ENCODE results near the gene COPB1.

The COPB1 gene

DNA sequence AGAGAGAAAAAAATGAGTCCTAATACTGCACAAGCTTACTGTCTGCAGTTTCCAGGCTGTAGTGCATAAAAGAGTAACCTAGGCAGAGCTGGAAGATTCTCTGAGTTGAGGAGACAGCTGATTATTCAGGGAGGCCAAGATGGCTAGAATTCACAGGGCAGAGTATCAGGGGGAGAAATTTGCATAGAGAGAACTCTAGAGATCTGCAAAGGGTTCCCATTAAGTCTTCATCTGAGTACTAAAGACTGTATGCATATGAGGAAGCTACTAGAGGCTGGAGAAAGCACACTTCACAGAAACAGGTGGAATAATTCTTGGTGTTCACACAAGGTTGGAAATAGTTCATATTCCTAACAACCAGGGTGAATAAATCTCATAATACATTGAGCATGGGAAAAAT, 74.0 kb downstream of the COPB1 start:
- Mint-ChIP-seq H3K27me3 (no peaks in the 10 kb centered on the region), H3K36me3 (ENCODE audit: low read depth) (no peaks in the 10 kb centered on the region), H3K27ac (no peak overlapping the region), H3K9me3 (peaks cover 6% of the 10 kb centered on the region), H3K4me1 (ENCODE audit: low read depth) (no peaks in the 10 kb centered on the region), H3K4me3 (no peak overlapping the region)
- DNase-seq: no peak

DNA sequence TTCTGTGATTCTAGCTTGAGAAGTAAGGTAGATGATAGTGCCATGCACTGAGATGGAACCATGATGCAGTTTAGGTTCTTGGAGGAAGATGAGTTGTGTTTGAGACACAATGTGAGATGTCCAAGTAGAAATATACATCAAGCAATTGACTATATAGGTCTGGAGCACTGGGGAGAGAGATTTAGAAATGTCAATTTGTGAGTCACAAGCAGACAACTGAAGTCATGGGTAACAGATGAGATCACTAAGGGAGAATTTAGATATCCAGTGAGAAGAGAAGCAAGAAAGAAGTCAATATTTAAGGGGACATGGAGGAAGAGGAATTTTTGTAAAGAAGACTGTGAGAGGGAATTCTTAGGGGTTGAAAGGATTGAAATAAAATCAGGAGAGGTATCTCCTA, 75.5 kb downstream of the COPB1 start:
- Mint-ChIP-seq H3K27ac (no peak overlapping the region), H3K4me3 (no peak overlapping the region), H3K27me3 (no peaks in the 10 kb centered on the region), H3K36me3 (ENCODE audit: low read depth) (no peaks in the 10 kb centered on the region), H3K9me3 (no peaks in the 10 kb centered on the region), H3K4me1 (ENCODE audit: low read depth) (no peaks in the 10 kb centered on the region)
- no peak for DNase-seq

DNA sequence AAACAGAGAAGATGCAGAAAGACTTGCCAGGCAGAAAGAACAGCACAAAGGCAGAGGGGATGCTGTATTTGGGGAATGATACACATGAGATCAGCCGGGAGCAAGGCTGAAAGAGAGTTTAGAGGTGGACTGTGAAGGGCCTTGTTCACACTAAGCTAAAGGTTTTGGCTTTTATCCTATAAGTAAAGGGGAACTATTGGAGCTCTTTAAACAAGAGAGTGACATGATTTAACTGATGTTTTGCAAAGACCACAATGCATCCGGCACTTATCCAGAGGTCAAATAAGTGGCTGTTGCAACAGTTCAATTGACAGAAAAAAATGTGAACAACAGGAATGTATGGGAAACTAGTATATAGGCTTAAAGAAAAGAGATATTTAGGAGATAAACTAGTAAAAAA, 76.0 kb downstream of the COPB1 start:
- DNase-seq: no peak

GRCh38 chr11:14422814-14423182, 76.8 kb downstream of the COPB1 start:
- Mint-ChIP-seq H3K4me1 (ENCODE audit: low read depth) (no peaks in the 10 kb centered on the region), H3K27ac (no peak overlapping the region), H3K9me3 (no peaks in the 10 kb centered on the region), H3K4me3 (no peak overlapping the region), H3K27me3 (no peaks in the 10 kb centered on the region), H3K36me3 (ENCODE audit: low read depth) (no peaks in the 10 kb centered on the region)
- DNase-seq: no peak

More for the DNA sequence above, 76.0 kb downstream of the COPB1 start:
- Mint-ChIP-seq H3K9me3 (no peaks in the 10 kb centered on the region), H3K36me3 (ENCODE audit: low read depth) (no peaks in the 10 kb centered on the region), H3K4me3 (no peak overlapping the region), H3K27ac (no peak overlapping the region), H3K4me1 (ENCODE audit: low read depth) (no peaks in the 10 kb centered on the region), H3K27me3 (no peaks in the 10 kb centered on the region)

GRCh38 chr11:14422052-14422813, 77.4 kb downstream of the COPB1 start:
- Mint-ChIP-seq H3K4me3 (no peak overlapping the region), H3K27ac (no peak overlapping the region), H3K36me3 (ENCODE audit: low read depth) (no peaks in the 10 kb centered on the region), H3K9me3 (no peaks in the 10 kb centered on the region), H3K27me3 (no peaks in the 10 kb centered on the region), H3K4me1 (ENCODE audit: low read depth) (peaks cover 4% of the 10 kb centered on the region)
- DNase-seq: no peak

DNA sequence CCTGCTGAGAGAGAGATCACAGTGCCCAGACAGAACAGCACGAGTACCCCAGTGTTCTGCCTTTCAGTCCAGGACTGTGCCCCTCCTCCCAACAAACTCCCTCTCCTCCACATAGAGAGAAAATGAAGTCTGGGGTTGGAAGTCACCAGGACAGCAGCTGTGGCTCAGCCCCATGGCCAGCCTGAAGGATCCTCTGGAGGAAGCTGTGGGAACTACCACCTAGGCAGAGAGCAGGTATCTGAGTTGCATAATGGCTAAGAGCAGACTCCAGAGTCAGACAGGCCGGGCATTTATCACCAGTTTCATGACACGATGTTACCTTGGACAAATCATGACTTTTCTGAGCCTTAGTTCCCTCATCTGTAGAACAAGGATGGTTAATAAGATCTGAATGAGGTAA, 79.4 kb downstream of the COPB1 start:
- DNase-seq: no peak
- H3K9me3 Mint-ChIP-seq: no peaks in the 10 kb centered on the region
- no peaks in the 10 kb centered on the region for H3K36me3 Mint-ChIP-seq (ENCODE audit: low read depth)
- H3K27me3 Mint-ChIP-seq: no peaks in the 10 kb centered on the region
- peaks cover 18% of the 10 kb centered on the region for H3K4me1 Mint-ChIP-seq (ENCODE audit: low read depth)
- H3K4me3 Mint-ChIP-seq: no peak overlapping the region
- no peak overlapping the region for H3K27ac Mint-ChIP-seq

DNA sequence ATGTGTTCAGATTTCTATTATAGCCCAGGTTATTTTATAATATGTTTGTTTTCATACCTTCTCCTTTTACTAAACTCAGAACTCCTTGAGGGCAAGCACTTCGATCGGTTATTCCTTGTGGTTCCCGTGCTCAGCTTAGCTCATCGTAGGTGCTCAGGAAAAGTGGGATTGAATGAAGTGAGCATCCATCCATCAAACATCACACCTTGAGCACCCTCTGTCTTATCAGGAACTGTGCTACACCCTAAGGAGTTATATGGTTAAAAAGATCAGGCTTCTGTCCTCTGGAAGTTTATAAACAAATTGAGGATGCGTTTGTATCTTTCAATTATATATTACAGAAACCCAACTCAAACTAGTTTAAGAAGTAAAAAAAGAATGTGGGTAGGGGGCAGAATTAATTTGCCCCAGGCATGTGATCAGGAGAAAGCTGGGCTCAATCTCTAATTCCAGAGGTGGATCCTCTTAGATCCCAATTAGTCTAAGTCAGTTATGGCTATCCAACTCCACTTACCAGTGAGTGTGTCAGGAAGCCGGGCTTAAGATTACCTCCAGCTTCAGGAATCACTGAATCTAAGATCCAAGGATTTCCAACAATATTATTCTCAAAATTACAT, 80.7 kb downstream of the COPB1 start:
- DNase-seq: no peak
- no peaks in the 10 kb centered on the region for H3K9me3 Mint-ChIP-seq
- H3K36me3 Mint-ChIP-seq (ENCODE audit: low read depth): no peaks in the 10 kb centered on the region
- H3K27me3 Mint-ChIP-seq: no peaks in the 10 kb centered on the region
- H3K4me1 Mint-ChIP-seq (ENCODE audit: low read depth): peaks cover 29% of the 10 kb centered on the region
- H3K27ac Mint-ChIP-seq: no peak overlapping the region
- H3K4me3 Mint-ChIP-seq: no peak overlapping the region

DNA sequence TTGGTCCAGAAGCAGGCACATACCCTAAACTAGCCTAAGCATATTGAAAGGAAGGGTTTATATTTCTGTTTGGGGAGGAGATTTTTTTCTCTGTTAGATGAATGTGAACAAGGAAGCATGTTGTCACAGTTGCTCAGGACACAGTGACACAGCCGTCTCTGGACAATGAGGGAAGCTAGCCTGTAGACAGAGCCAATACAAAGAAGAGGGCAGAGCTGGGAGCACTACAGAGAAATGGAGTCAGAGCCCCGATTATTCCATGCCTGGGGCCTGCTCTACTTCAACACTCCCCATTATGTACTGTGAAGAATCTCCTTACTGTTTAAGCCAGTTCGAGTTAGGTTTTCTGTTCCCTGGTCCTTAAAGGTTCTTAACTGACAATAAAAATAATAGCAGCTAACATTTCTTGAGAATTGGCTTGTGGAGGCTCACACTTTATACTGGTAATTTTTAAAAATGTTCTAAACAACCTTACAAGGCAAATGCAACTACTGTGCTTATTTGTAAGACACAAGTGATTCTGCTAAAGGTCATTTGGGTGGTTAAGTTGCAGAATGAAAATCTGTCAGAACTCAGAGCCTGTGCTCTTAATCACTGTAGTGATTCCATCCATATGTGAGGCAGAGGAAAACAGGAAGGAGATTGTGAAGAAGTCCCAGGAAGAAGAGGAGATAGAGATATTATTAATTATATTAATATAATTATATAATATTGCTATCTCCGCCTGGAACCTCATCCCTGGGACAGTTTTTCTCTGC, 81.8 kb downstream of the COPB1 start:
- no peak for DNase-seq
- H3K27ac Mint-ChIP-seq: peak overlapping the region; percentile 9
- H3K9me3 Mint-ChIP-seq: no peaks in the 10 kb centered on the region
- no peak overlapping the region for H3K4me3 Mint-ChIP-seq
- no peaks in the 10 kb centered on the region for H3K36me3 Mint-ChIP-seq (ENCODE audit: low read depth)
- peaks cover 40% of the 10 kb centered on the region for H3K4me1 Mint-ChIP-seq (ENCODE audit: low read depth)
- no peaks in the 10 kb centered on the region for H3K27me3 Mint-ChIP-seq

DNA sequence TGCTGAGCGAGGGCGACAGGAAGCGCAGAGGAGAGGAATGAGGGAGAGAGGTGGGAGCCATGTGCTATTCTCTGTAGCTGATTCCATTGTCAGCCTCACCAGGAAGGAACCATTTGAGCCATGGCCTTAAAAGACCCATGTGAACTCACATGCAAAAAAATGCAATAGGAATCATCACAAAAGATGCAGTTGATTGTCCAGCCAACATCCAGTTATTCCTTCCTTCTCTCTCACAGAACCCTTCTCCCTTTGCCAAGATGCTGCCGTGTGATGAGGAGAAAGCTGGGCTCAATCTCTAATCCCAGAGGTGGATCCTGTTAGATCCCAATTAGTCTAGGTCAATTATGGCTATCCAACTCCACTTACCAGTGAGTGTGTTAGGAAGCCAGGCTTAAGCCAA, 82.4 kb downstream of the COPB1 start:
- Mint-ChIP-seq H3K27me3 (no peaks in the 10 kb centered on the region), H3K36me3 (ENCODE audit: low read depth) (no peaks in the 10 kb centered on the region), H3K4me1 (ENCODE audit: low read depth) (peaks cover 41% of the 10 kb centered on the region), H3K9me3 (no peaks in the 10 kb centered on the region), H3K27ac (no peak overlapping the region), H3K4me3 (no peak overlapping the region)
- DNase-seq: no peak

DNA sequence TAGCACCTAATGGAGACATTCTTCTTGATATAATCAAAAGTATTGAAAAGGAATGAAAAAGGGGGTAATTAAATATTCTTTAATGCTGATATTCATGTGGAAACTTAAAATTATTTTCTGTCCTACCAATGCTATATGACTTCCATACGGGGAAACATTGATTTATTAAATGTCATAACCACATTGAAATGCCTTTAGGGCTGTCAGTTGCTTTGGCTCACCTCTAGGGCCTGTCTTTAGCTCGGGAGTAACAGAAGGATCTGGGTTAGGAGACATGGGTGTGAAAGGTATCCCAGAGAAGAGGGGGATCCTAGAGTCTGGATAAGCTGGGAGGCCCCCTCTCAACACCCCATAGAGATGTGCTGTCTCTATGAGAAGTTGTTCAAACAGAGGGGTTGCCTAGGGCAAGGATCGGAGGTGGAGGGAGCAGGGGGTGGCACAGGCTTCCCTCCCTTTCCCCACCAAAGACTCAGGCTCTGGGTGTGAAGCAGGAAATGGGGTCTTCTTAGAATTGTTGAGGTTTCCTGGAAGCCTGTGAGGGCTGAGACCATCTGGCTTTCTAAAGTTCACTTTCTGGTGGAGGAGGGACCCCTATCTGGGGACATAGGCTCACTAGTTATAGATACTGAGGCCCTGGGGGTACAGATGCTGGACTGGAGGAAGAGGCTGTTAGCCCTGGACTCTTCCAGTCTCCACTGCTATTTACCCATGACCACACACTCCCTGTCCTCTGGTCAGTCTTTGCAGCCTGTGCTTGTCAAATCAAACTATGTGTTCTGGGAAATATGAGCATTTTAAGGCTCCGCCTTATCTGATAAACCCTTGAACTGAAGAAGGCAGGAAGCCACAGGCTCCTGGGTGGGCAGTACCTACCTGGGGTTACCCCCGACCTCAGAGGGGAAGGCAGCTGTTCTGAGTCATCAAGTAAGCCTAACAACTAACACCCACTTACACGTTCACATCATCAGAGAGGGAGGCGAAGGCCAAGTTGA, 84.8 kb downstream of the COPB1 start:
- Mint-ChIP-seq H3K4me1 (ENCODE audit: low read depth) (peaks cover 41% of the 10 kb centered on the region), H3K36me3 (ENCODE audit: low read depth) (no peaks in the 10 kb centered on the region), H3K27ac (peak overlapping the region; percentile 95), H3K4me3 (peak overlapping the region; percentile 58), H3K9me3 (no peaks in the 10 kb centered on the region), H3K27me3 (no peaks in the 10 kb centered on the region)
- DNase-seq: peak; percentile 71

GRCh38 chr11:14413307-14414069, 86.1 kb downstream of the COPB1 start:
- H3K36me3 Mint-ChIP-seq (ENCODE audit: low read depth): no peaks in the 10 kb centered on the region
- H3K4me1 Mint-ChIP-seq (ENCODE audit: low read depth): peaks cover 42% of the 10 kb centered on the region
- no peak for DNase-seq
- no peaks in the 10 kb centered on the region for H3K9me3 Mint-ChIP-seq
- no peaks in the 10 kb centered on the region for H3K27me3 Mint-ChIP-seq
- no peak overlapping the region for H3K4me3 Mint-ChIP-seq
- H3K27ac Mint-ChIP-seq: peak overlapping the region; percentile 61

DNA sequence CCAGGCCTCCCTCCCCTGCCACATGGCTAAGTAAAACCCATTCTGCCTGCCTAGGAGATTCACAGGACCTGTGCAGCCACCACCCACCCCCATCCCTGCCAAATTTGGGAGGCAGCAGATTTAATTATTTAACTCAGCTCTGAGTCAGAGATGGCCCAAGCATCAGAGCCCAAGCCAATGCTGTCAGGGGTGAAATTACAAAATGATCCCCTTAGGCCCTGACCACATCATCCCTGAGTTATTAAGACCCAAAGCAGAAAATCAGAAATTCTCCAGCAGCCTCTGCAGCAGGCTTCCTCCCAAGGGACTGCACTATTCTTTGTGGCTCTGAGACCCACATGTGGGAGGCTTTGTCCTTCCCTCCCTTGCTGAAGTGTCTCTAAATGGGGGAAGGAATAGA, 87.8 kb downstream of the COPB1 start:
- Mint-ChIP-seq H3K9me3 (no peaks in the 10 kb centered on the region), H3K4me1 (ENCODE audit: low read depth) (peaks cover 34% of the 10 kb centered on the region), H3K27me3 (no peaks in the 10 kb centered on the region), H3K4me3 (no peak overlapping the region), H3K36me3 (ENCODE audit: low read depth) (no peaks in the 10 kb centered on the region), H3K27ac (no peak overlapping the region)
- DNase-seq: no peak

DNA sequence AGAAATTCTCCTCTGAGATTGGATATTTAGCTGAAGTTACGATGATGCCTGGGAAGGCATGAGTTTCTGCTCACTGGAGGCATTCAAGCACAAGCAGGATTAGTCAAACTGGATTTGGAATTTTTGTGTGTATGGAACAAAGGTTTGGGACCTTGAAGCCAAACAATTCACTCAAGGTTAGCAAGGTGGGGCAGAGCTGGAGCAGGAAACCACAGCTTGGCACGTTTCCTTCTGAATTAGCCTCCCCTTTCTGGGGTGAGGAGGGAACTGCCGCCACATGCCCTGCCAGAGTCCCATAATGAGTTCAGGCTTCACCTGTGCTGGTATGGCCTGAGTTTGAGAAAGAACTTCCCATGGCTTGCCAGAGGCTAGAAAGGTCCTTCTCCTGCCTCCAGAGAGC, 89.7 kb downstream of the COPB1 start:
- Mint-ChIP-seq H3K9me3 (no peaks in the 10 kb centered on the region), H3K4me3 (no peak overlapping the region), H3K27me3 (no peaks in the 10 kb centered on the region), H3K36me3 (ENCODE audit: low read depth) (no peaks in the 10 kb centered on the region), H3K4me1 (ENCODE audit: low read depth) (peaks cover 21% of the 10 kb centered on the region), H3K27ac (no peak overlapping the region)
- no peak for DNase-seq

DNA sequence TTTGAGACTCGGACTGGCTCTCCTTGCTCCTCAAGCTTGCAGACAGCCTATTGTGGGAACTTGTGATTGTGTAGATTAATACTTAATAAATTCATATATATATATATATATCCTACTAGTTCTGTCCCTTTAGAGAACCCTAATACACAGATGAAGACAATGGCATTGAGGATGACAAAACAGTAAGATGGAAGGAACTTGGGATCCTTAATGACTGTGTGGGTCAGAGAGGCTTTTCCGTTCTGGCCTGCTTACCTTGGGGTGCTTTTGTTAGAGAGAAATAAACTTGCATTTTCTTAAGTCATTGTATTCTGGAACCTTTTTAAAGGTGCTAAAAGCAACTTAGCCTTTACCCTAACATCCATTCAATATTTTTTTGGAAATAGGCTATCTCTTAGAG, 91.0 kb downstream of the COPB1 start:
- no peaks in the 10 kb centered on the region for H3K36me3 Mint-ChIP-seq (ENCODE audit: low read depth)
- no peak overlapping the region for H3K4me3 Mint-ChIP-seq
- H3K27ac Mint-ChIP-seq: no peak overlapping the region
- peaks cover 10% of the 10 kb centered on the region for H3K4me1 Mint-ChIP-seq (ENCODE audit: low read depth)
- no peaks in the 10 kb centered on the region for H3K9me3 Mint-ChIP-seq
- H3K27me3 Mint-ChIP-seq: no peaks in the 10 kb centered on the region
- DNase-seq: no peak

All from activated T-cell treated with anti-CD3 and anti-CD28 coated beads, Interleukin-2, amount 50 U/mL, for 24 hours (primary cell).